ENCODE measurements around the gene PPM1G.

GRCh38 chr2:27353762-27354596 is 55.4 kb downstream of the PPM1G start:
- no peak for TF ChIP-seq EZH2 (IDR thresholded peaks at IDR 0.05; ENCODE audit: insufficient read depth, poor library complexity, severe bottlenecking)
- no peak for TF ChIP-seq EZH2phosphoT487 (IDR thresholded peaks at IDR 0.05; ENCODE audit: insufficient read depth, low read depth)
